Common myeloid progenitor, CD34-positive (primary cell): Measurements from ENCODE around the gene MLXIP.

Source experiments
- CTCF ChIA-PET: fragments of 350-600 bp; sonication (Branson Sonifier 250); formaldehyde crosslinking; loops from one replicate; lab custom pipeline; 2021; ENCODE audit warnings: antibody characterized with exemption; lab: Charles Lee
- POLR2A ChIA-PET: fragments of 350-600 bp; sonication (Branson Sonifier 250); formaldehyde crosslinking; loops from one replicate; lab custom pipeline; 2021; ENCODE audit warnings: antibody characterized with exemption; lab: Charles Lee
- DNase-seq, 3 donors: peaks; one replicate each; pipeline versions ENCODE4 v3.0.0 to v3.0.0-alpha.2; 2013
- H3K27ac ChIP-seq, 2 experiments: 1 replicate in 1 of 2; 2 replicates in 1 of 2; pipeline ENCODE4 v1.7.0; 2013; ENCODE audit warnings: inconsistent platforms in 2 of 2, low read length in 2 of 2, mild to moderate bottlenecking in 2 of 2, low read depth in 1 of 2, moderate library complexity in 1 of 2; ENCODE audit not compliant: severe bottlenecking in 2 of 2, insufficient read depth in 1 of 2, poor library complexity in 1 of 2
- H3K27me3 ChIP-seq, 5 experiments: replicated peaks in 2 of 5; 1 replicate in 3 of 5; 2 replicates in 2 of 5; pipeline versions ENCODE4 v1.6.1 to v1.7.0; 2013; ENCODE audit warnings: low read length in 4 of 5, mild to moderate bottlenecking in 2 of 5, moderate library complexity in 2 of 5, inconsistent platforms in 1 of 5; ENCODE audit not compliant: insufficient read depth in 5 of 5, control insufficient read depth in 4 of 5
- H3K36me3 ChIP-seq, 4 experiments: 1 replicate in 2 of 4; 2 replicates in 2 of 4; pipeline versions ENCODE4 v1.6.1 to v1.7.0; 2013; ENCODE audit warnings: low read length in 3 of 4, control low read depth in 1 of 4, mild to moderate bottlenecking in 1 of 4; ENCODE audit not compliant: control insufficient read depth in 4 of 4, insufficient read depth in 4 of 4
- H3K4me1 ChIP-seq, 4 experiments: 1 replicate in 3 of 4; 2 replicates in 1 of 4; pipeline versions ENCODE4 v1.6.1 to v1.7.1; 2013; ENCODE audit warnings: low read length in 3 of 4, mild to moderate bottlenecking in 3 of 4, control low read depth in 1 of 4, inconsistent platforms in 1 of 4, moderate library complexity in 1 of 4; ENCODE audit not compliant: control insufficient read depth in 4 of 4, insufficient read depth in 4 of 4; ENCODE audit errors: control extremely low read depth in 1 of 4
- H3K4me3 ChIP-seq, 7 experiments: 1 replicate in 4 of 7; 2 replicates in 3 of 7; pipeline versions ENCODE4 v1.5.1 to v1.7.0; 2013; ENCODE audit warnings: mild to moderate bottlenecking in 7 of 7, low read length in 6 of 7, moderate library complexity in 6 of 7, inconsistent platforms in 2 of 7, low read depth in 2 of 7, control low read depth in 1 of 7; ENCODE audit not compliant: insufficient read depth in 4 of 7, control insufficient read depth in 1 of 7; ENCODE audit errors: extremely low read depth in 1 of 7
- H3K9me3 ChIP-seq, 5 experiments: 1 replicate in 4 of 5; 2 replicates in 1 of 5; pipeline versions ENCODE4 v1.6.1 to v1.7.1; 2013; ENCODE audit warnings: low read length in 4 of 5, mild to moderate bottlenecking in 2 of 5, inconsistent platforms in 1 of 5, low read depth in 1 of 5, moderate library complexity in 1 of 5; ENCODE audit not compliant: control insufficient read depth in 4 of 5, insufficient read depth in 2 of 5; ENCODE audit errors: control extremely low read depth in 1 of 5
- whole genome bisulfite sequencing: methylation state at CpG from one replicate; pipeline ENCODE4 v1.1.5; 2013; ENCODE audit not compliant: insufficient coverage; 5-methylcytosine and 5-hydroxymethylcytosine counted together

MLXIP gene

DNA sequence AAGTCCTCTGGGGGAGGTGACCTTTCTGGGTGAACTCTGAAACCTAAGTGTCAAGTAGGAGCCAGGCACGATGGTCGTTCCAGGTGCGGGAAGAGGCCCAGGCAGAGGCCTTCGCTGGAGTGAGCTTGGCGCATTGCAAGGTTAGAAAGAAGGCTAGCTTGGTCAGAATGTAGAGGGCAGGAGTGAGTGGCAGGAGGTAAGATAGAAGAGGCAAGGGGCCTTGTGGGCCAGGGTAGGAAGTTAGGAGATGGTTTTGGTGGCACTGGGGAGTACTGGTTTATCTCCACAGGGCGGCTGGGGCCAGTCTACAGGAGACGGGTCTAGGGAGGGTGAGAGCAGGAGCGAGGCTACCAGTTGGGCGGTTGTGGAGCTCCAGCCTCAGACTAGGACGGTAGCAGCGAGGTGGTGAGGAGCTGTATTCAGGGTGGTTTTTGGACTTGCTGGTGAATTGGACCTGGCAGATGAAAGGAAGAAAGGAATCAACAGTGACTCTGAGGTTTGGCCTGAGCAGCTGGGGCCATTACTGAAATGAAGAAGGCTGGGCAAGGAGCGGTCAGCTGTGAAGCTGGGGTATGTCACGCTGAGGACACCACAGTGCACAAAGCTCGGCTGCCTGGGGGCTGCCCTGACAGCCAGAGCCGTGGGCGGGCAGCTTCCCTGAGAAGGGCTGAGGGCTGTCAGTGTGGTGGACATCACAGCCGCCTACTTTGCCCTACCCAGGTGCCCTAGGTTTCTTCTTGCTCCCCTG, 9.0 kb downstream of the MLXIP start:
- Histone ChIP-seq H3K4me1 (peaks cover 7 to 83% (median 54%) of the 10 kb centered on the region in 4 experiments), H3K4me3 (no peak overlapping the region), H3K27ac (peak overlapping the region in 1 of 2 experiments; percentile 60), H3K36me3 (peaks cover 0 to 61% (median 23%) of the 10 kb centered on the region in 4 experiments), H3K9me3 (no peaks in the 10 kb centered on the region), H3K27me3 (no peaks in the 10 kb centered on the region)
- ChIA-PET POLR2A (interaction anchor here (1.6 kb wide), 1 partner anchor 9 kb away, joined by 6 read pairs; the partner anchor contains the start of gene MLXIP), CTCF (interaction anchor here (0.7 to 5.4 kb wide), 5 partner anchors 7 to 35 kb away, joined by 3 to 63 read pairs (median 5); no protein-coding TSS in a partner anchor)
- no peak for DNase-seq
- 95% methylated on average over 12 of the region's 17 CpGs for WGBS

DNA sequence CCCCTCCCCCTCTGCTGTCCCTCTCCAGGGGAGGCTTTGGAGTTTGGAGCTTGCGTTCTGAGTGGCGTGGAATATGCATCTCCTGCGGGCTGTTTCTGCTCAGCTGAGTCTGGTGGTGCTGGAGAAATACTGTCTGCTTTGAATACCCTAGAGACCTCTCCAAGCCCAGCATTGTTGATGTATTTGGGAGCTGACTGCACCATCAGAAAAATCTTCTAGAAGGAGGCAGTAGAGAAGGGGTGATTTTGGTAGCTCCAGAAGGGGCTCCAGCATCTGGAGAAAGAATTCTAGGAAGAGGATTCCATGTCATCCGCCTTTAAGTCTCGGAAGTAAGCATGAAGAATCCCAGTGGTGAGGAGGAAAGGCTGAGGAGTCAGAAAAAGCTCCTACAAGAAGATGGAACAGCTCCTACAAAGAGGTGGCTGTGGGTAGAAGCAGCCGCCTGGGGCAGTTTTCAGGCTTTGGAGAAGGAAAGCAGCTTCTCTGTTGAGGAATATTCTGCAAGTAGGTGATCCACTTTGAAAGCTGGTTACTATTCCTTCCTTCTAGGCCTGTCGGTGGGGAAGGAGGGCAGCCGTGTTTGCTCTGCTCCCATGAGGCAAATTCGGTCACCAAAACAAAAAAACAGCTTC, 9.7 kb downstream of the MLXIP start:
- H3K9me3 ChIP-seq, result no peaks in the 10 kb centered on the region
- CTCF ChIA-PET, result interaction anchor here (0.7 to 5.4 kb wide), 9 partner anchors 8 to 79 kb away, joined by 3 to 63 read pairs (median 4); no protein-coding TSS in a partner anchor
- POLR2A ChIA-PET, result interaction anchor here (0.9 to 1.6 kb wide), 2 partner anchors 9 to 10 kb away, joined by 4 to 6 read pairs; partner anchors contain the start of gene MLXIP
- no peak for DNase-seq
- H3K27me3 ChIP-seq, result no peaks in the 10 kb centered on the region
- WGBS, result 95% methylated on average over 9 of the region's 9 CpGs
- peak overlapping the region in 1 of 2 experiments; percentile 60 for H3K27ac ChIP-seq
- H3K4me1 ChIP-seq, result peaks cover 2 to 82% (median 49%) of the 10 kb centered on the region in 4 experiments
- H3K4me3 ChIP-seq, result no peak overlapping the region
- peaks cover 0 to 61% (median 23%) of the 10 kb centered on the region in 4 experiments for H3K36me3 ChIP-seq

DNA sequence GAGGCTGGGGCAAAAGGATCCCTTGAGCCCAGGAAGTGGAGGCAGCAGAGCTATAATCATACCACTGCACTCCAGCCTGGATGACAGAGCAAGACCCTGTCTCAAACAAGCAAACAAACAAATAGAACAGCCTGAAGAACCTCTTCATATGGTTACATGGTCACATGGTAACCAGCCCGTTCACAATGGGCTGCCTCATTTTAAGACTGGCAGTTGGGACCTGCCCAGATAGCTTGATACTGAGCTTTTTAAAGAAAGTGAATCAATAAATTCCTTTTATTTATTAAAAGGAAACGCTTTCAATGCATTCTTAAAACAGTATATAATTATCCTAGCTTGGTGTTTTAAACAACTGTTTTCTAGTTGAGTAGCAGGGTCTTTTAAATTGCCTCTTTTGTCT, 10.5 kb downstream of the MLXIP start:
- Histone ChIP-seq H3K36me3 (peaks cover 0 to 56% (median 22%) of the 10 kb centered on the region in 4 experiments), H3K27ac (peak overlapping the region in 1 of 2 experiments; percentile 34), H3K9me3 (no peaks in the 10 kb centered on the region), H3K4me3 (no peak overlapping the region), H3K4me1 (peaks cover 0 to 79% (median 42%) of the 10 kb centered on the region in 4 experiments), H3K27me3 (no peaks in the 10 kb centered on the region)
- CTCF ChIA-PET, result interaction anchor here (0.9 to 5.4 kb wide), 8 partner anchors 9 to 78 kb away, joined by 3 to 63 read pairs (median 4); no protein-coding TSS in a partner anchor
- POLR2A ChIA-PET, result interaction anchor here (0.5 to 1.6 kb wide), 4 partner anchors 8 to 300 kb away, joined by 3 to 6 read pairs (median 4); partner anchors contain the start of gene MLXIP
- WGBS, result 80% methylated on average over 1 of the region's 2 CpGs
- no peak for DNase-seq

DNA sequence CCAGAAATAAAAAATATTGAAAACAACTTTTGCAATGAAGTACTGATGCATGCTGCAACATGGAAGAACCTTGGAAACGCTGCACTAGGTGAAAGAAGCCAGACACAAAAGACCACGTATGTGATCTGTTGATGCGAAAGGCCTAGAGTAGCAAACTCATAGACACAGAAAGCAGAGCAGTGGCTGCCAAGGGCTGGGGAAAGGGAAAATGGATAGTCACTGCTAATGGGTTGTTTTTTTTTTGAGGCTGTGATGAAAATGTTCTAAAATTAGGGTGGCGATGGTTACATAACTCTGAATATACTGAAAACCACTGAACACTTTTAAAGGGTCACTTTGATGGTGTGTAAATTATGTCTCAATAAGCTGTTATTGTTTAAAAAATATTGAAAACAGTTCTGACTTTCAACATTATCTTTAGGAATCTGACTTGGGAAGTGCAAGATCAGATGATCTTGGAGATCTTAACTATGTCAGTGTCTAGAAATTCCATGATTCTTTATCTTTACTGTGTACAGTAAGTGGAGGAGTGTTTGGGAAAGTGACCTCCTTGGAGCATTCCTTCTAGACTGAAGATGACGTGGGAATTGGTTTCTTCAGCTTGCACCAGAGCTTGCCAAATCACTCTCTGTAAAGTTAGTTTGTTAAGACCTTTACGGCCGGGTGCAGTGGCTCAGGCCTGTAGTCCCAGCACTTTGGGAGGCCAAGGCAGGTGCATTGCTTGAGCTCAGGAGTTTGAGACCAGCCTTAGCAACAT, 12.4 kb downstream of the MLXIP start:
- DNase-seq, result no peak
- peak overlapping the region in 1 of 2 experiments; percentile 47 for H3K27ac ChIP-seq
- peaks cover 0 to 72% (median 34%) of the 10 kb centered on the region in 4 experiments for H3K4me1 ChIP-seq
- no peaks in the 10 kb centered on the region for H3K27me3 ChIP-seq
- no peaks in the 10 kb centered on the region for H3K9me3 ChIP-seq
- peaks cover 0 to 41% (median 13%) of the 10 kb centered on the region in 4 experiments for H3K36me3 ChIP-seq
- H3K4me3 ChIP-seq, result no peak overlapping the region
- ChIA-PET POLR2A (interaction anchor here (1.2 to 1.6 kb wide), 2 partner anchors 8 to 12 kb away, joined by 4 to 6 read pairs; partner anchors contain the start of gene MLXIP), CTCF (interaction anchor here (0.7 to 1.8 kb wide), 4 partner anchors 9 to 32 kb away, joined by 3 to 8 read pairs (median 5); no protein-coding TSS in a partner anchor)
- 92% methylated on average over 5 of the region's 7 CpGs for WGBS

DNA sequence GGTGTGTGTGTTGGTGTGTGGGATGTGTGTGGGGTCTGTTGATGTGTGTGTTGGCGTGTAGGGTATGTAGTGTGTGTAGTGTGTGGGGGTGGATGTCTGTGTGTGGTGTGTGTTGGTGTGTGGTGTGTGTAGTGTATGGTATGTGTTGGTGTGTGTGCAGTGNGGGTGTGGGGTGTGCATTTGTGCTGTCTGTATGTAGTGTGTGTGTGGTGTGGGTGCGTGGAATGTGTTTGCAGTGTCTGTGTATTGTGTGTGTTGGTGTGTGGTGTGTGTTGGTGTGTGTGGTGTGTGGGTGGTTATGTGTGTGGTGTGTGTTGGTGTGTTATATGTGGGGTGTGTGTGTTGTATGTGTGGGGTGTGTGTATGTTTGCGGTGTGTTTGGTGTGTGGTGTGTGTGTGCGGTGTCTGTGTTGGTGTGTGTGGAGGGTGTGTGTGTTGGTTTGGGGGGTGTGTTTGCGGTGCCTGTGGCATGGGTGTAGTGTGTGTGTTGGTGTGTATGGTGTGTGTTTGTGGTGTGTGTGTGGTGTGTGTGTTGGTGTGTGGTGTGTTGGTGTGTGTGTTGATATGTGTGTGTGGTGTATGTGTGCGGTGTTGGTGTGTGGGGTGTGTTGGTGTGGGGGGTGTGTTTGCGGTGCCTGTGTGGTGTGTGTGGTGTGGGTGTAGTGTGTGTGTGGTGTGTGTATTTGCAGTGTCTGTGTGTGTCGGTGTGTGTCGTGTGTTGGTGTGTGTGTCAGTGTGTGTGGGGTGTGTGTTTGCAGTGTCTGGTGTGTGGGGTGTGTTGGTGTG, 14.7 kb downstream of the MLXIP start:
- H3K27ac ChIP-seq, result no peak overlapping the region
- peaks cover 0 to 75% (median 41%) of the 10 kb centered on the region in 4 experiments for H3K4me1 ChIP-seq
- POLR2A ChIA-PET, result no interaction called here

DNA sequence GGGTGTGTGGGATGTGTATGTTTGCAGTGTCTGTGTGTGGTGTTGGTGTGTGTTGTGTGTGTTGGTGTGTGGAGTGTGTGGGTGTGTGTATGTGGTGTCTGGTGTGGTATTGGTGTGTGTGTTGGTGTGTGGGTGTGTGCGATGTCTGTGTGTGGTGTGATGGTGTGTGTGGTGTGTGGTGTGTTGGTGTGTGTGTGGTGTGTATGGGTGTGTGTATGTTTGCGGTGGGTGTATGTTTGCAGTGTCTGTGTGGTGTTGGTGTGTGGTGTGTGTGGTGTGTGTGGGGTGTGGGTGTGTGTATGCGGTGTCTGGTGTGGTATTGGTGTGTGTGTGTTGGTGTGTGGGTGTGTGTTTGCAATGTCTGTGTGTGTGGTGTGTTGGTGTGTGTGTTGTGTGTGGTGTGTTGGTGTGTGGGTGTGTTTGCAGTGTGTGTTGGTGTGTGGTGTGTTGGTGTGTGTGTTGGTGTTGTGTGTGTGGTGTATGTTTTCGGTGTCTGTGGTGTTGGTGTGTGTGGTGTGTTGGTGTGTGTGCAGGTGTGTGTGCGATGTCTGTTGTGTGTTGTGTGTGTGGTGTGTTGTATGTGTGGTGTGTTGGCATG, 15.7 kb downstream of the MLXIP start:
- Histone ChIP-seq H3K4me3 (no peak overlapping the region), H3K9me3 (no peaks in the 10 kb centered on the region), H3K36me3 (peaks cover 0 to 11% (median 2%) of the 10 kb centered on the region in 4 experiments), H3K27ac (no peak overlapping the region), H3K4me1 (peaks cover 0 to 75% (median 49%) of the 10 kb centered on the region in 4 experiments), H3K27me3 (no peaks in the 10 kb centered on the region)
- DNase-seq, result peak in 1 of 3 donors; percentile 59
- WGBS, result 97% methylated on average over 4 of the region's 5 CpGs
- ChIA-PET POLR2A (no interaction called here), CTCF (no interaction called here)

More for the DNA sequence above, 14.7 kb downstream of the MLXIP start:
- no peak overlapping the region for H3K4me3 ChIP-seq
- WGBS, result 100% methylated on average over 8 of the region's 9 CpGs
- CTCF ChIA-PET, result no interaction called here
- H3K27me3 ChIP-seq, result no peaks in the 10 kb centered on the region
- no peak for DNase-seq
- no peaks in the 10 kb centered on the region for H3K9me3 ChIP-seq
- peaks cover 0 to 19% (median 2%) of the 10 kb centered on the region in 4 experiments for H3K36me3 ChIP-seq
